WTC11 (cell line): Measurements from ENCODE around the gene TEX14.

Source experiments
- CREB1 ChIP-seq: sonication (generic); formaldehyde crosslinking; IDR thresholded peaks from 2 replicates; pipeline ENCODE4 v1.8.0; 2023; ENCODE audit warnings: mild to moderate bottlenecking, missing genetic modification reagents
- CTCF ChIP-seq: fragments of 200-600 bp; IDR thresholded peaks from 2 replicates; pipeline ENCODE4 v1.8.0; 2022; ENCODE audit warnings: antibody characterized with exemption
- MAX ChIP-seq: sonication (generic); formaldehyde crosslinking; IDR thresholded peaks from 2 replicates; pipeline ENCODE4 v1.8.0; 2022; ENCODE audit warnings: mild to moderate bottlenecking, missing genetic modification reagents
- NR1H2 ChIP-seq: sonication (generic); formaldehyde crosslinking; IDR thresholded peaks from 2 replicates; pipeline ENCODE4 v1.9.0; 2021; ENCODE audit warnings: mild to moderate bottlenecking, moderate library complexity, missing genetic modification reagents
- PRDM15 ChIP-seq: sonication (generic); formaldehyde crosslinking; IDR thresholded peaks from 2 replicates; pipeline ENCODE4 v1.8.0; 2022; ENCODE audit warnings: missing genetic modification reagents
- PREB ChIP-seq: sonication (generic); formaldehyde crosslinking; IDR thresholded peaks from 2 replicates; pipeline ENCODE4 v1.8.1; 2022; ENCODE audit warnings: mild to moderate bottlenecking, missing genetic modification reagents, moderate library complexity, borderline replicate concordance
- PRRX2 ChIP-seq: fragments of 250-450 bp; sonication (Bioruptor Pico); IDR thresholded peaks from 2 replicates; pipeline ENCODE4 v1.8.0; 2021; ENCODE audit warnings: mild to moderate bottlenecking
- TEAD1 ChIP-seq: sonication (generic); formaldehyde crosslinking; IDR thresholded peaks from 2 replicates; pipeline ENCODE4 v1.8.0; 2022; ENCODE audit warnings: mild to moderate bottlenecking, missing genetic modification reagents
- USF1 ChIP-seq: sonication (generic); formaldehyde crosslinking; IDR thresholded peaks from 2 replicates; pipeline ENCODE4 v1.8.0; 2022; ENCODE audit warnings: mild to moderate bottlenecking, missing genetic modification reagents
- ZNF416 ChIP-seq: fragments of 250-450 bp; sonication (Bioruptor Pico); IDR thresholded peaks from 2 replicates; pipeline ENCODE4 v1.9.0; 2021; ENCODE audit warnings: mild to moderate bottlenecking, inconsistent platforms

- TF ChIP-seq TEAD1 (CRISPR knock-in tag) (no peak), CTCF (no peak), CREB1 (CRISPR knock-in tag) (no peak), PRRX2 (CRISPR knock-in tag) (no peak), PREB (CRISPR knock-in tag) (no peak), NR1H2 (CRISPR knock-in tag) (no peak), USF1 (CRISPR knock-in tag) (no peak), ZNF416 (no peak), MAX (CRISPR knock-in tag) (no peak), PRDM15 (CRISPR knock-in tag) (no peak)
Measured at GRCh38 chr17:58668598-58668935, 23.3 kb downstream of the TEX14 start.
